Esophagus muscularis mucosa (tissue), 4 donors: ENCODE results near the gene KLC1. TPM values are rescaled to one million over a fixed set of nuclear protein-coding genes. Genes with fewer than 3 reads are reported as not detected.
A peak's percentile ranks its signal among the peaks of the same experiment; 100 is the strongest.

Experiments
- DNase-seq: peaks from one replicate; pipeline ENCODE4 v3.0.0-alpha.2; 2017; ENCODE audit errors: extremely low spot score
- H3K27ac ChIP-seq, 4 donors: fragments of 200-600 bp; sonication (generic); replicated peaks in 1 of 4; 1 replicate in 3 of 4; 2 replicates in 1 of 4; pipeline ENCODE4 v1.5.1; 2016 to 2019; ENCODE audit warnings: mild to moderate bottlenecking in 1 of 4
- H3K27me3 ChIP-seq, 4 donors: fragments of 200-600 bp; sonication (generic); one replicate each; pipeline versions ENCODE4 v1.5.1 to v1.6.0; 2016 to 2019
- H3K36me3 ChIP-seq, 4 donors: fragments of 200-600 bp; sonication (generic); one replicate each; pipeline ENCODE4 v1.5.1; 2016 to 2019
- H3K4me1 ChIP-seq, 4 donors: fragments of 200-600 bp; sonication (generic); one replicate each; pipeline ENCODE4 v1.5.1; 2016 to 2019
- H3K4me3 ChIP-seq, 4 donors: fragments of 200-600 bp; sonication (generic); 1 replicate in 2 of 4; 2 replicates in 2 of 4; pipeline ENCODE4 v1.5.1; 2016 to 2019; ENCODE audit warnings: mild to moderate bottlenecking in 4 of 4, moderate library complexity in 1 of 4
- H3K9me3 ChIP-seq, 4 donors: fragments of 200-600 bp; sonication (generic); 1 replicate in 3 of 4; 2 replicates in 1 of 4; pipeline ENCODE4 v1.5.1; 2016 to 2019
- EP300 ChIP-seq: sonication (generic); formaldehyde crosslinking; IDR thresholded peaks from one replicate; pipeline ENCODE4 v1.6.1; 2017; ENCODE audit warnings: antibody characterized with exemption
- POLR2A ChIP-seq: fragments of 450-650 bp; IDR thresholded peaks from one replicate; pipeline ENCODE4 v1.6.1; 2017; ENCODE audit warnings: antibody characterized with exemption, moderate library complexity, mild to moderate bottlenecking, low read depth
- POLR2AphosphoS5 ChIP-seq, 2 donors: sonication (generic); formaldehyde crosslinking; IDR thresholded peaks; one replicate each; pipeline ENCODE4 v1.6.1; 2017; ENCODE audit warnings: antibody characterized with exemption in 2 of 2
- WGBS: methylation state at CpG from one replicate; pipeline ENCODE4 v1.1.5; 2018; 5-methylcytosine and 5-hydroxymethylcytosine counted together
- intact Hi-C: fragments of 100-400 bp; cut with DNase I; formaldehyde crosslinking; loops from one replicate; pipeline ENCODE4 v1.15.1; 2023
- total RNA-seq, 4 donors: library from RNA; depleted of rRNA; stranded (reverse); fragments of >200 nt; gene quantifications; one replicate each; pipeline versions ENCODE4 v1.1.0 to v1.2.1, GENCODE V29; 2016
- TF ChIP-seq, protein P1 (sequence below), 3 experiments: fragments of 200-600 bp in 2 of 3; fragments of 450-650 bp in 1 of 3; sonication (generic) in 2 of 3; IDR thresholded peaks; one replicate each; pipeline ENCODE4 v1.5.1; 2017 to 2019; ENCODE audit warnings: antibody characterized with exemption in 3 of 3, mild to moderate bottlenecking in 2 of 3, moderate library complexity in 1 of 3

Gene KLC1
- total RNA-seq, 4 donors from 2014 or later, result 285 to 343 (median 312) TPM

DNA sequence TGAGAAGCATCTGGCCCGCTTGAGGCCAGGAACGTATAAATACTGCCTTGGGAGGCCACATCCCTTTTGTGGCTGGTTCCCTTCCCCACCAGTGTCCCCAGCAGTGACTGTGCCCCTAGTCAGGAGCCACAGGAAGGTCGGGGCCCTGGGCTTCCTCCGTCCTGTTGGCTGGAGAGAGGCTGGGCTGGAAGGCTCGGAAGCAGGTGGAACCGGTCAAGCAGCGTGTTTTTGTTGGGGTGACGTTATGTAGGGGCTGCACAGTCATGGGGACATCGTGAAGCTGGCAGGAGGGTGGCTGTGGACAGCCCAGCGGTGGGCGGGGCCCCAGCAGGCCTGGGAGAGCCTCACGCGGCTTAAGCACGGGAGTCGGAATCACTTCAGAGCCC, 76.1 kb downstream of the KLC1 start:
- H3K9me3 ChIP-seq, result no peaks in the 10 kb centered on the region
- peaks cover 34 to 73% (median 60%) of the 10 kb centered on the region in 4 donors for H3K4me1 ChIP-seq
- 40% methylated on average over 7 of the region's 15 CpGs for WGBS
- peak overlapping the region in 1 of 4 donors; percentile 11 for H3K4me3 ChIP-seq
- TF ChIP-seq, protein P1, sequence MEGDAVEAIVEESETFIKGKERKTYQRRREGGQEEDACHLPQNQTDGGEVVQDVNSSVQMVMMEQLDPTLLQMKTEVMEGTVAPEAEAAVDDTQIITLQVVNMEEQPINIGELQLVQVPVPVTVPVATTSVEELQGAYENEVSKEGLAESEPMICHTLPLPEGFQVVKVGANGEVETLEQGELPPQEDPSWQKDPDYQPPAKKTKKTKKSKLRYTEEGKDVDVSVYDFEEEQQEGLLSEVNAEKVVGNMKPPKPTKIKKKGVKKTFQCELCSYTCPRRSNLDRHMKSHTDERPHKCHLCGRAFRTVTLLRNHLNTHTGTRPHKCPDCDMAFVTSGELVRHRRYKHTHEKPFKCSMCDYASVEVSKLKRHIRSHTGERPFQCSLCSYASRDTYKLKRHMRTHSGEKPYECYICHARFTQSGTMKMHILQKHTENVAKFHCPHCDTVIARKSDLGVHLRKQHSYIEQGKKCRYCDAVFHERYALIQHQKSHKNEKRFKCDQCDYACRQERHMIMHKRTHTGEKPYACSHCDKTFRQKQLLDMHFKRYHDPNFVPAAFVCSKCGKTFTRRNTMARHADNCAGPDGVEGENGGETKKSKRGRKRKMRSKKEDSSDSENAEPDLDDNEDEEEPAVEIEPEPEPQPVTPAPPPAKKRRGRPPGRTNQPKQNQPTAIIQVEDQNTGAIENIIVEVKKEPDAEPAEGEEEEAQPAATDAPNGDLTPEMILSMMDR (IDR thresholded peaks at IDR 0.05), result no peak
- TF ChIP-seq POLR2A (no peak), EP300 (no peak), POLR2AphosphoS5 (IDR thresholded peaks at IDR 0.05) (peak in 1 of 2 donors; percentile 31)
- intact Hi-C loops, result no loop called here
- no peak for DNase-seq
- H3K36me3 ChIP-seq, result peaks cover 21 to 77% (median 69%) of the 10 kb centered on the region in 4 donors
- H3K27me3 ChIP-seq, result no peaks in the 10 kb centered on the region
- H3K27ac ChIP-seq, result peak overlapping the region; percentile 23 to 74 (median 53)

GRCh38 chr14:103705504-103706284, 76.7 kb downstream of the KLC1 start:
- WGBS, result 67% methylated on average over 20 of the region's 28 CpGs
- no peaks in the 10 kb centered on the region for H3K27me3 ChIP-seq
- peaks cover 19 to 72% (median 63%) of the 10 kb centered on the region in 4 donors for H3K36me3 ChIP-seq
- DNase-seq, result no peak
- H3K27ac ChIP-seq, result peak overlapping the region; percentile 23 to 74 (median 53)
- peak overlapping the region in 1 of 4 donors; percentile 11 for H3K4me3 ChIP-seq
- TF ChIP-seq, protein P1 (IDR thresholded peaks at IDR 0.05), result no peak
- TF ChIP-seq POLR2AphosphoS5 (IDR thresholded peaks at IDR 0.05) (peak in 1 of 2 donors; percentile 2), EP300 (no peak), POLR2A (no peak)
- intact Hi-C loops, result no loop called here
- H3K4me1 ChIP-seq, result peaks cover 28 to 68% (median 54%) of the 10 kb centered on the region in 4 donors
- H3K9me3 ChIP-seq, result no peaks in the 10 kb centered on the region

DNA sequence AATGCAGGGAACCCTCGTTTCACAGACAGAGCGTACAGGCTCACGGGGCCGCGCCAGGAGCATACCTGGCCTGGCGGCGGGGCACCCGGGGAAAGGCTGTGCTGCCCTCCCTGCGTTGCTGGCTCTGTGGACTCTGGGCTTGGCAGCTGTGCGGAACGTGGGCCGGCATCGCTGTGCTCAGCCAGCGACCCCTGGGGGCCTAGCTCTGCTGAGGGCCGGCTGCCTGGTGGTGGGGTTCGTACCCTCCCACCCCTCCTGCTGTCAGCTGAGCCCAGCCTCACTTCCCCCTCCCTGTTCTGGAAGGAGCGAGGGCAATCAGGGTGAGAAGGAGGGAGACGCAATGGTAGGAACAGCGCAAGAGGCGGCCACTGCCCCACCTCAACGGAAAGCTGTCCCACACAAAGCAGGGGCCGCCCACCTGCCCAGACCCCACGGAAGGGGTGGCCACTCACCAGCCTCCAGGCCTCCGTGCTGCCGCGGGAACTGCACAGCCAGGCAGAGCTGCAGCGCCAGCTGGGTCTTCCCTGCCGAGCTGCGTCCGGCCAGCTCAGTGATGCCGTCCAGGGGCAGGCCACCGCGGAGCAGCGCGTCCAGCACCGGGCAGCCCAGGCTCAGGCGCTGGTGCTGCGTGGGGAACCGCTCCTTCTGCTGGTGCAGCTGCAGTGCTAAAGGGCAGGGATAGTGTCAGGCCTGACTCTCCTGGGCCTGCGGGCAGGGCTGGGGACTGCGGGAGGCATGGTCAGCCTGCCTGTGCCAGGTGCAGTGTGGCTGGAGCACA, 77.7 kb downstream of the KLC1 start:
- WGBS, result 86% methylated on average over 21 of the region's 41 CpGs
- intact Hi-C loops, result no loop called here
- Histone ChIP-seq H3K4me1 (peaks cover 31 to 71% (median 53%) of the 10 kb centered on the region in 4 donors), H3K9me3 (no peaks in the 10 kb centered on the region), H3K4me3 (no peak overlapping the region), H3K27me3 (no peaks in the 10 kb centered on the region), H3K27ac (peak overlapping the region in 2 of 4 donors; percentile 42 to 64), H3K36me3 (peaks cover 14 to 61% (median 53%) of the 10 kb centered on the region in 4 donors)
- DNase-seq, result no peak
- TF ChIP-seq POLR2A (no peak), EP300 (no peak), POLR2AphosphoS5 (IDR thresholded peaks at IDR 0.05) (no peak)
- TF ChIP-seq, protein P1 (IDR thresholded peaks at IDR 0.05), result no peak

DNA sequence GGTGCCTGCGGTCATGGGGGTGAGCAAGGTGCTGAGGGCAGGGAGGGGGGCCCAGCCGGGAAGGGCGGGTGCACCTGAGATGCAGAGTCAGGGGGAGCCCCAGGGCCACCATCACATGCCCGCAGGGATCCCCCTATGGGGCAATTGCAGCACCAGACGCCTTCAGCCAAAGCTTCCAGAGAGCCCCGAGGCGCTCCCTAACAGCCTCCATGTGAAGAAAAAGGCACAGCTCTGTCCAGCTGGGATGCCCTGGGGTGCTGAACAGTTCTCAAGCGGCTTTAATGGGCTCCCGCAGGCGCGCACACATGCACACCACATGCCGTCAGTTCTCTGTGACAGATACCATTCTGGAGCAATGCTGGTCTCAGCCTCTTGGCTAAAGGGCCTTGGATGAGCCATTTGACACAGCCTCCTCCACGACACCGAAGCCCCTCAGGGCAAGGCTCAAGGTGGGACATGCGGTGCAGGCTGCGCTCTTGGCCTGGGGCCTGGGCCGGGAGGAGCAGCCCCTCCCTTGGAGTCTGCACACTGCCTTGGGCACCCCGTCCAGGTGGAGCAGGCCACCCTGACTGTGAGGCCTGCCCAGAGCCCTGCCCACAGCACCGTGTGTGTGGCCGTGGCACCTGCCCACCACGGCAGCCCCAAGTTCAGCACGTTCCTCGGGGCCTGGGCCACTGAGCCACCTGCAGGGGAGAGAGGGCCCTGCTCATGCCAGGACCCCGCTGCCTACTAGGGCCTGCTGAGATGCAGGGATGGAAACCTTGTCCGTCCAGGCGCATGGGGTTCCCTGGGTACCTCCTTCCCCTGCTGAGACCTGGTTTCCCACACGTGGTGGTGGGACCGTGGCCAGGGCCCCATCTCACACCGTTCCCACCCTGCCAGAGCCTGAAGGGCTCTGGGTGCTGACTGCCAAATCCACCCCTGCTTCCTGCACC, 78.6 kb downstream of the KLC1 start:
- DNase-seq, result no peak
- 88% methylated on average over 18 of the region's 29 CpGs for WGBS
- peaks cover 40 to 73% (median 58%) of the 10 kb centered on the region in 4 donors for H3K4me1 ChIP-seq
- TF ChIP-seq, protein P1 (IDR thresholded peaks at IDR 0.05), result no peak
- no peak for TF ChIP-seq EP300
- TF ChIP-seq POLR2AphosphoS5 (IDR thresholded peaks at IDR 0.05), result peak in 1 of 2 donors; percentile 7
- no peak for TF ChIP-seq POLR2A
- intact Hi-C loops, result no loop called here
- no peaks in the 10 kb centered on the region for H3K27me3 ChIP-seq
- H3K4me3 ChIP-seq, result no peak overlapping the region
- H3K27ac ChIP-seq, result no peak overlapping the region
- no peaks in the 10 kb centered on the region for H3K9me3 ChIP-seq
- H3K36me3 ChIP-seq, result peaks cover 13 to 53% (median 44%) of the 10 kb centered on the region in 4 donors
